ENCODE data around the gene CDH6.

Gene CDH6

GRCh38 chr5:31303688-31304087 is 110.2 kb downstream of the CDH6 start:
- H3K79me1 ChIP-seq (ENCODE audit: low read length), result no peaks in the 10 kb centered on the region
- no peak overlapping the region for H3K18ac ChIP-seq (ENCODE audit: low read length)
- H3K27me3 ChIP-seq (ENCODE audit: insufficient read depth, low read length, poor library complexity), result no peaks in the 10 kb centered on the region
- DNase-seq, result no peak
- no peak overlapping the region for H4K8ac ChIP-seq (ENCODE audit: low read depth, low read length)
- no peak overlapping the region for H3K4me2 ChIP-seq (ENCODE audit: low read length)
- no peaks in the 10 kb centered on the region for H3K79me2 ChIP-seq (ENCODE audit: control insufficient read depth, insufficient read depth, low read length)
- no peaks in the 10 kb centered on the region for H3K4me1 ChIP-seq (ENCODE audit: control insufficient read depth, low read depth, low read length)
- no peak overlapping the region for H3K9ac ChIP-seq (ENCODE audit: low read length)
- H3K23ac ChIP-seq (ENCODE audit: low read length), result no peak overlapping the region
- no peak overlapping the region for H3K27ac ChIP-seq (ENCODE audit: low read depth, low read length)
- no peak overlapping the region for H2BK120ac ChIP-seq (ENCODE audit: low read depth, low read length)
- no peaks in the 10 kb centered on the region for H3K36me3 ChIP-seq (ENCODE audit: control insufficient read depth, insufficient read depth, low read length)
- no CpG with 5 or more reads among the region's 5 CpGs for WGBS (ENCODE audit: extremely low coverage, insufficient coverage, low lambda C conversion rate)
- no peak overlapping the region for H2BK5ac ChIP-seq (ENCODE audit: low read length)
- no peak overlapping the region for H3K56ac ChIP-seq (ENCODE audit: low read length)
- no peak overlapping the region for H3K4me3 ChIP-seq (ENCODE audit: low read length)
- no peak overlapping the region for H3K4ac ChIP-seq (ENCODE audit: low read depth, low read length)
- H4K5ac ChIP-seq (ENCODE audit: low read length), result no peak overlapping the region
- H2AK5ac ChIP-seq (ENCODE audit: low read length), result no peak overlapping the region
- H2BK15ac ChIP-seq (replicated peaks; ENCODE audit: low read depth), result no peak overlapping the region

DNA sequence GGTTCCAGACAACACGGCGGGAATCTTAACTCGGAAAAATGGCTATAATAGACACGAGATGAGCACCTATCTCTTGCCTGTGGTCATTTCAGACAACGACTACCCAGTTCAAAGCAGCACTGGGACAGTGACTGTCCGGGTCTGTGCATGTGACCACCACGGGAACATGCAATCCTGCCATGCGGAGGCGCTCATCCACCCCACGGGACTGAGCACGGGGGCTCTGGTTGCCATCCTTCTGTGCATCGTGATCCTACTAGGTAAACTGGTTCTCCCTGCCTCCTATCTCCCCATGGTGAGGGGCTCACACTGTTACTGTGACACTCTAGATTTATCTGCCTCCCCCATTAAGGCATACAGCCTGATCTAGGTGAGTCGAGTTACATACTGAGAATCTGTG is 124.2 kb downstream of the CDH6 start:
- H3K4me2 ChIP-seq (ENCODE audit: low read length), result no peak overlapping the region
- no peak overlapping the region for H3K18ac ChIP-seq (ENCODE audit: low read length)
- no peak overlapping the region for H2BK120ac ChIP-seq (ENCODE audit: low read depth, low read length)
- H2AK5ac ChIP-seq (ENCODE audit: low read length), result no peak overlapping the region
- H3K36me3 ChIP-seq (ENCODE audit: control insufficient read depth, insufficient read depth, low read length), result no peaks in the 10 kb centered on the region
- H3K79me2 ChIP-seq (ENCODE audit: control insufficient read depth, insufficient read depth, low read length), result no peaks in the 10 kb centered on the region
- WGBS (ENCODE audit: extremely low coverage, insufficient coverage, low lambda C conversion rate), result no CpG with 5 or more reads among the region's 13 CpGs
- H2BK15ac ChIP-seq (replicated peaks; ENCODE audit: low read depth), result no peak overlapping the region
- H3K27me3 ChIP-seq (ENCODE audit: insufficient read depth, low read length, poor library complexity), result no peaks in the 10 kb centered on the region
- H3K23ac ChIP-seq (ENCODE audit: low read length), result no peak overlapping the region
- H3K9ac ChIP-seq (ENCODE audit: low read length), result no peak overlapping the region
- H3K4ac ChIP-seq (ENCODE audit: low read depth, low read length), result no peak overlapping the region
- no peak overlapping the region for H2BK5ac ChIP-seq (ENCODE audit: low read length)
- no peak overlapping the region for H3K4me3 ChIP-seq (ENCODE audit: low read length)
- no peak overlapping the region for H3K27ac ChIP-seq (ENCODE audit: low read depth, low read length)
- no peak overlapping the region for H3K56ac ChIP-seq (ENCODE audit: low read length)
- no peak overlapping the region for H4K8ac ChIP-seq (ENCODE audit: low read depth, low read length)
- no peaks in the 10 kb centered on the region for H3K79me1 ChIP-seq (ENCODE audit: low read length)
- no peaks in the 10 kb centered on the region for H3K4me1 ChIP-seq (ENCODE audit: control insufficient read depth, low read depth, low read length)
- peak; percentile 57 for DNase-seq
- no peak overlapping the region for H4K5ac ChIP-seq (ENCODE audit: low read length)

DNA sequence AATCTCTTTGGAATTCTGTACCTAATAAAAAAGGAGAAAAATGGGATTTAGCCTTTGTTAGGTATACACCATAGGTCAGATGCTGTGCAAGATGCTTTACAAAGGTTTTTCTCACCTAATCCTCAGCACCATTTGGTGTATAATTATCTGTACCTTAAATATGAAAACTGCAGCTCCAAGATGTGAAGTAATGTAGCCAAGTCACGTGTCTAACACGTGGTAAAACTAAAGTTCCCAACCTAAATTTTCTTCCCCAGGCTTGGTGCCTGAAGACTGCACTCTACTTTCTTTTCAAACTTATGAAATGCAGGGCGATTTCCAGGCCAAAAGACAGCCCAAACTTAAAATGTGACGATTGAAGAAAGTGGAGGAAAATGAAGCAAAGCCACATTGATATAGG is 125.8 kb downstream of the CDH6 start:
- no peaks in the 10 kb centered on the region for H3K36me3 ChIP-seq (ENCODE audit: control insufficient read depth, insufficient read depth, low read length)
- H2AK5ac ChIP-seq (ENCODE audit: low read length), result no peak overlapping the region
- DNase-seq, result no peak
- no peaks in the 10 kb centered on the region for H3K79me2 ChIP-seq (ENCODE audit: control insufficient read depth, insufficient read depth, low read length)
- no peaks in the 10 kb centered on the region for H3K27me3 ChIP-seq (ENCODE audit: insufficient read depth, low read length, poor library complexity)
- H3K4ac ChIP-seq (ENCODE audit: low read depth, low read length), result no peak overlapping the region
- H3K56ac ChIP-seq (ENCODE audit: low read length), result no peak overlapping the region
- H3K18ac ChIP-seq (ENCODE audit: low read length), result no peak overlapping the region
- H2BK120ac ChIP-seq (ENCODE audit: low read depth, low read length), result no peak overlapping the region
- H2BK15ac ChIP-seq (replicated peaks; ENCODE audit: low read depth), result no peak overlapping the region
- H3K27ac ChIP-seq (ENCODE audit: low read depth, low read length), result no peak overlapping the region
- no peaks in the 10 kb centered on the region for H3K4me1 ChIP-seq (ENCODE audit: control insufficient read depth, low read depth, low read length)
- H3K23ac ChIP-seq (ENCODE audit: low read length), result no peak overlapping the region
- H4K8ac ChIP-seq (ENCODE audit: low read depth, low read length), result no peak overlapping the region
- no peaks in the 10 kb centered on the region for H3K79me1 ChIP-seq (ENCODE audit: low read length)
- H3K4me3 ChIP-seq (ENCODE audit: low read length), result no peak overlapping the region
- H3K9ac ChIP-seq (ENCODE audit: low read length), result no peak overlapping the region
- no peak overlapping the region for H3K4me2 ChIP-seq (ENCODE audit: low read length)
- H2BK5ac ChIP-seq (ENCODE audit: low read length), result no peak overlapping the region
- WGBS (ENCODE audit: extremely low coverage, insufficient coverage, low lambda C conversion rate), result no CpG with 5 or more reads among the region's 4 CpGs
- H4K5ac ChIP-seq (ENCODE audit: low read length), result no peak overlapping the region

GRCh38 chr5:31322946-31323345 is 129.5 kb downstream of the CDH6 start:
- Histone ChIP-seq H2BK15ac (replicated peaks; ENCODE audit: low read depth) (no peak overlapping the region), H3K4me2 (ENCODE audit: low read length) (no peak overlapping the region), H2BK120ac (ENCODE audit: low read depth, low read length) (no peak overlapping the region), H4K8ac (ENCODE audit: low read depth, low read length) (no peak overlapping the region), H3K18ac (ENCODE audit: low read length) (no peak overlapping the region), H3K27ac (ENCODE audit: low read depth, low read length) (no peak overlapping the region), H3K4me3 (ENCODE audit: low read length) (no peak overlapping the region), H2AK5ac (ENCODE audit: low read length) (no peak overlapping the region), H3K27me3 (ENCODE audit: insufficient read depth, low read length, poor library complexity) (no peaks in the 10 kb centered on the region), H3K4me1 (ENCODE audit: control insufficient read depth, low read depth, low read length) (no peaks in the 10 kb centered on the region), H3K9ac (ENCODE audit: low read length) (no peak overlapping the region), H3K36me3 (ENCODE audit: control insufficient read depth, insufficient read depth, low read length) (no peaks in the 10 kb centered on the region), H3K4ac (ENCODE audit: low read depth, low read length) (no peak overlapping the region), H3K56ac (ENCODE audit: low read length) (no peak overlapping the region), H3K23ac (ENCODE audit: low read length) (no peak overlapping the region), H3K79me2 (ENCODE audit: control insufficient read depth, insufficient read depth, low read length) (no peaks in the 10 kb centered on the region), H2BK5ac (ENCODE audit: low read length) (no peak overlapping the region), H3K79me1 (ENCODE audit: low read length) (no peaks in the 10 kb centered on the region), H4K5ac (ENCODE audit: low read length) (no peak overlapping the region)
- WGBS (ENCODE audit: extremely low coverage, insufficient coverage, low lambda C conversion rate), result no CpG with 5 or more reads among the region's 18 CpGs
- DNase-seq, result no peak

GRCh38 chr5:31324842-31325241 is 131.4 kb downstream of the CDH6 start:
- no peak overlapping the region for H3K4me2 ChIP-seq (ENCODE audit: low read length)
- H2BK15ac ChIP-seq (replicated peaks; ENCODE audit: low read depth), result no peak overlapping the region
- H3K27ac ChIP-seq (ENCODE audit: low read depth, low read length), result no peak overlapping the region
- H4K5ac ChIP-seq (ENCODE audit: low read length), result no peak overlapping the region
- H3K4me1 ChIP-seq (ENCODE audit: control insufficient read depth, low read depth, low read length), result no peaks in the 10 kb centered on the region
- H3K79me2 ChIP-seq (ENCODE audit: control insufficient read depth, insufficient read depth, low read length), result no peaks in the 10 kb centered on the region
- H3K23ac ChIP-seq (ENCODE audit: low read length), result no peak overlapping the region
- 100% methylated on average over 1 of the region's 3 CpGs for WGBS (ENCODE audit: extremely low coverage, insufficient coverage, low lambda C conversion rate)
- H4K8ac ChIP-seq (ENCODE audit: low read depth, low read length), result no peak overlapping the region
- H2BK120ac ChIP-seq (ENCODE audit: low read depth, low read length), result no peak overlapping the region
- H2BK5ac ChIP-seq (ENCODE audit: low read length), result no peak overlapping the region
- H3K4me3 ChIP-seq (ENCODE audit: low read length), result no peak overlapping the region
- no peaks in the 10 kb centered on the region for H3K36me3 ChIP-seq (ENCODE audit: control insufficient read depth, insufficient read depth, low read length)
- H3K79me1 ChIP-seq (ENCODE audit: low read length), result no peaks in the 10 kb centered on the region
- no peak overlapping the region for H3K4ac ChIP-seq (ENCODE audit: low read depth, low read length)
- no peak overlapping the region for H3K18ac ChIP-seq (ENCODE audit: low read length)
- no peak overlapping the region for H3K56ac ChIP-seq (ENCODE audit: low read length)
- no peak overlapping the region for H2AK5ac ChIP-seq (ENCODE audit: low read length)
- H3K27me3 ChIP-seq (ENCODE audit: insufficient read depth, low read length, poor library complexity), result no peaks in the 10 kb centered on the region
- no peak for DNase-seq
- H3K9ac ChIP-seq (ENCODE audit: low read length), result no peak overlapping the region

DNA sequence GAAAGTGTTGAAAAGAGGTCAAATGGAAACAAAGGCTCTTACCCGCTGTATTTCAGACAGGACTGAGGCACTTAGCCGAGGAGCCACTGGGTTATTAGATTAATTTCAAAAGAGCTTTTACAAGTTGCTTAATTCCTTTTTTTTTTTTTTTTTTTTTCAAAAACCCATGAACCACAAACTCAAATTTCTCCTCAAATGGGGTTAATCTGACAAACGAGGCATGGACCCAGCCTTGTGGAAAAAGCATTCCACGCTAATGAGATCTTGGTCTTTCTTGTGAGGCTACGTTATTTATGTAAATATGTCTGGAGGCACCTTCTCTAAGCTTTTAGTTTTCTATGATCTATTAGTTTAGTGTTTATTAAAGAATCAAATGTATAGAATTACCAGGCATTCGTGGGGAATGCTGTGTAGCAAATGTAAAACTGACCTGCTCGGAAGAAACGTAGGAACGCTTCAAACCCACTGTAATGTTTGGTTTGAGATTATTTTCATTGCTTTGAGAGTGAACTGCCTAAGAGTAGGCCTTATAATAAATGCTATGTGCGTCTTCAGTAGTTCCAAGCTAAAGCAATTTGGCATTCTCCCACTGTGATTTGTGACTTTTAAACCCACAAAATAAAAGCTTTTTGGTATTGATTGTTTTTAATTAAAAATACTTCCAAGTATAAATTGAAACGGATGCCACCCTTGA is 134.7 kb downstream of the CDH6 start:
- Histone ChIP-seq H3K27me3 (ENCODE audit: insufficient read depth, low read length, poor library complexity) (no peaks in the 10 kb centered on the region), H3K4me2 (ENCODE audit: low read length) (no peak overlapping the region), H2BK120ac (ENCODE audit: low read depth, low read length) (no peak overlapping the region), H3K56ac (ENCODE audit: low read length) (no peak overlapping the region), H3K23ac (ENCODE audit: low read length) (no peak overlapping the region), H2BK5ac (ENCODE audit: low read length) (no peak overlapping the region), H3K79me1 (ENCODE audit: low read length) (no peaks in the 10 kb centered on the region), H3K4me1 (ENCODE audit: control insufficient read depth, low read depth, low read length) (no peaks in the 10 kb centered on the region), H3K27ac (ENCODE audit: low read depth, low read length) (no peak overlapping the region), H3K4me3 (ENCODE audit: low read length) (no peak overlapping the region), H2AK5ac (ENCODE audit: low read length) (no peak overlapping the region), H3K4ac (ENCODE audit: low read depth, low read length) (no peak overlapping the region), H4K5ac (ENCODE audit: low read length) (no peak overlapping the region), H3K36me3 (ENCODE audit: control insufficient read depth, insufficient read depth, low read length) (no peaks in the 10 kb centered on the region), H3K18ac (ENCODE audit: low read length) (no peak overlapping the region), H4K8ac (ENCODE audit: low read depth, low read length) (no peak overlapping the region), H3K79me2 (ENCODE audit: control insufficient read depth, insufficient read depth, low read length) (no peaks in the 10 kb centered on the region), H2BK15ac (replicated peaks; ENCODE audit: low read depth) (no peak overlapping the region), H3K9ac (ENCODE audit: low read length) (no peak overlapping the region)
- DNase-seq, result no peak
- no CpG with 5 or more reads among the region's 11 CpGs for WGBS (ENCODE audit: extremely low coverage, insufficient coverage, low lambda C conversion rate)

All from mesendoderm (in vitro differentiated cells).